NCI-H2081 treated with DMSO at 0.1 percent for 48 hours (cell line): Measurements from ENCODE around the gene YIPF3.
"Not testable (repeated sequence)": the region's sequence is repeated elsewhere in the genome, so short reads cannot be mapped to it uniquely, and the experiment has no call there.

Experiments
- DNase-seq: peaks from one replicate; lab custom pipeline; 2025; lab: John Stamatoyannopoulos, UW

YIPF3 gene

DNA sequence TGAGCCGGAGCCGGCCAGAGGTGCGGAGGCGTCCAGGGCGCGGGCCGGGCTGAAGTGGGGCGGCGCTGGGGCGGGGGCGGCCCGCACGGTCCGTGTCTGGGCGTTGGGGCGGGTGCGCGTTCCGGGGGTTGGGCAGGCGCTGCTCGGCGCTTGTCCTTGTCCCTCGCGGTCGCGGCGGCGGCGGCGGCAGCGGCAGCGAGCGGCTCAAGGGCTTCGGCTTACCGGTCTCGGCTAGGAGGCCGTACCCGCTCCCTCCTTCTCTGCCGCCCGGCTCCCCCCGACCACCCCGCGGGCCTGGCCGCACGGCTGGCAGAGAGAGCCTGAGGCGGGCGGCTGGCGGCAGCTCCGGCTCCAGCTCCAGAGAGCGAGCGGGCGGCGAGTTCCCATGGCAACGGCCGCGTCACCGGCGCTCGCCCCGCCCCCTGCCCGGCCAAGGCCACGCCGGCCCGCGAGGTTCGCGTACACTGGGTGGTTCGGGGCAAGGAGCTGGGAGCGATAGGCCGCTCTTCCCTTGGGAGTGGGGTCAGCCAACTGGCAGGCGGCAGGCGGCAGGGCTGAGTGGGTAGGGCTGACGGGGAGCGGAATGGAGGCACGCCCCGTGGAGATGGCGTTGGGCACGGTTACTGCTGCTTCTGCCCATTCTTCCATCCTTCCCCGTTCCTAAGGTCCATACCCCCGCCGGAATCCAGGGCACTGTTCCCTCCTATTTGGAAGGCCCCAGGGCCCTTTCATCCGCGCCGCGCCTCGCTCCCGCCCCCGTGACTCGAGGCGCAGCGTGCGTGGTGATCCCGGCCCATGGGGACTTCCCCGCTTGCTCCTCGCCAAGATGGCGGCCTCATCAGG lies 6.5 kb downstream of the YIPF3 start, which contains the start of gene LRRC73:
Gene LRRC73 (minus strand): TSS at position 363 of the 843 bp plus-strand sequence. CDS start 561 bp downstream, outside the sequence.
- no peak for DNase-seq

- no peak for DNase-seq
These were observed 7.4 kb downstream of the YIPF3 start for GRCh38 chr6:43509142-43509983.

DNA sequence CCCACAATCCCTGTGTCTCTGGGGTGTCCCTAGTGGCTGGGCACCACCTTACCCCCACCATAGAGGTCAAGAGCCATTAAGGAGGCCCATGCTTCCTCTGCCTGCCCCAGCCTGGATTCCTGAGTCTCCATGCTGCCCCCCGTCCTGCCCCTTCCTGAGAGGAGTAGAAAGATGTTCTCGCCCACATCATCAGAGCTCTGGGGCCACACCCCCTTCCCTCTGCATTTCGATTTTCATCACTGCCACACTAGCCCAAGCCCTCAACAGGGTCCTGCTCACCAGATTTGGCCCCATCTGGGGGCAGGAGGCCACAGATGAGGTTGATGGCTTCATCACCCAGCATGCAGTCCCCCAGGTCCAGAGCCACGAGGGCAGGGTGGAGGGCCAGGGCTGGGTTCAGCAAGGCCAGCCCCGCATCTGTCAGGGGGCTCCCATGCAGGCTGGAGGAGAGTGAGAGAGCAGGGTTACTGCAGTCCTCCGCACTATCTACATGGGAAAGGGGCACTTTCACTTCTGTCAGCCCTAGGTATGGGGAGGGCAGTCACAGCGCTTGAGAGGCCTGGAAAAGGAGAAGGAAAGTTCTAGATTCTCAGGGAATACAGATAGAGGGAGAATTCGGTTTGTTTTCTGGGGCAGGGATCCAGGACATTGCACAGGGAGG lies 8.1 kb downstream of the YIPF3 start:
- DNase-seq, result no peak

DNA sequence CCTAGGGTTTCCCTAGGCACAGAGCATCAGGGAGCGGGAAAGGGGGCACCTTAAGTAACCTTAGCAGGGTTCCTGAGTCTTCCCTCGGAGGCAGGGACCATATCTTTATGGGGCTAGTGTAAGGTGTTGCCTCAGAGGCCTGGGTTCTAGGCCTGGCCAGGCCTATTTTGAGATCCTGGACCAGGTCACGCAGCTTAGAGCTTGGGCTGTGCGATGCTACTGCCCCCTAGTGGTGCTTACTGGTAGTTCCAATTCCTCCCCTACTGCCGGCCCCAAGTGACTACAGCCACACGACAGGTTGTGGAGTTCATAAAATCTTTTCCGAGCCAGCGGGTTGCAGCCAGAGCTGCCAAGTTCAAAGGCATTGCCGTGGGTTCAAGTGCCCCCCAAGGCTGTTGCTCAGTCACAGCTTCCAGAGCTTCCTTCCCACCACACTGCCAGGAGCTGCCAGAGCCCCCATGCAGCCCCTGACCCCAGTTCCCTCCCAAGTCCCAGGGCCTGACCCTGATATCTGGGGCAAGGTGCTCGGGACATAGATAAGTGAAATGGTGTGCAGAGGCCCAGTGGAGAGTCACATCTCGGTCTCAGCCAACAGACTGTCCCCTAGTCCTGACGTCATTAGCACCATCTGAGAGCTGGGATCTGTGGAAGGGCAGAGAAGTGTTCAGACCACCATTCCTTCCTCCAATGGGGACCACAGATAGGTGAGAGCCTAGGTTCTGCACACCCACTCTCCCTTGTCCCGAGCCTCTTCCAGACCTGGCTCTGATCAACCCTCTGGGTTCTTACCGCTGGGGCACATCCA lies 9.9 kb downstream of the YIPF3 start:
- DNase-seq, result peak; percentile 30

- no peak for DNase-seq
These were observed 10.6 kb downstream of the YIPF3 start for GRCh38 chr6:43506171-43506570.

DNA sequence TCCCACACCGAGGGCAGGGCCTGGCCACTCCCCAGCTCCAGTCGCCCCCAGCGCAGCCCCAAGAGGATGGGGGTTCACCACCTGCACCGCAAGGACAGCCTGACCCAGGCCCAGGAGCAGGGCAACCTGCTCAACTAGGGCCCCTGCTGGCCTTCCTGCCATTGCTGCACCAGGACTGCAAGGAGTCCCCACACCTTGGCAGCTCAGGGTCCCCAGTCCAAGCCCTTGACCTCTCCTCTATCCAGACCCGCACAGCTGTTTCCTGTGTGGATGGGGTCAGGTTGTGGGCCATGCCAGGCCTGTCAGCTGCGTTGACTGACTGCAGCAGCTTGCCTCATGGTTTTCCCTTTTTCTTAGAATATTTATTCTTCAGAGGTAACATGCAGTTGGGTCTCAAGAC lies 11.0 kb downstream of the YIPF3 start:
- DNase-seq, result no peak

DNA sequence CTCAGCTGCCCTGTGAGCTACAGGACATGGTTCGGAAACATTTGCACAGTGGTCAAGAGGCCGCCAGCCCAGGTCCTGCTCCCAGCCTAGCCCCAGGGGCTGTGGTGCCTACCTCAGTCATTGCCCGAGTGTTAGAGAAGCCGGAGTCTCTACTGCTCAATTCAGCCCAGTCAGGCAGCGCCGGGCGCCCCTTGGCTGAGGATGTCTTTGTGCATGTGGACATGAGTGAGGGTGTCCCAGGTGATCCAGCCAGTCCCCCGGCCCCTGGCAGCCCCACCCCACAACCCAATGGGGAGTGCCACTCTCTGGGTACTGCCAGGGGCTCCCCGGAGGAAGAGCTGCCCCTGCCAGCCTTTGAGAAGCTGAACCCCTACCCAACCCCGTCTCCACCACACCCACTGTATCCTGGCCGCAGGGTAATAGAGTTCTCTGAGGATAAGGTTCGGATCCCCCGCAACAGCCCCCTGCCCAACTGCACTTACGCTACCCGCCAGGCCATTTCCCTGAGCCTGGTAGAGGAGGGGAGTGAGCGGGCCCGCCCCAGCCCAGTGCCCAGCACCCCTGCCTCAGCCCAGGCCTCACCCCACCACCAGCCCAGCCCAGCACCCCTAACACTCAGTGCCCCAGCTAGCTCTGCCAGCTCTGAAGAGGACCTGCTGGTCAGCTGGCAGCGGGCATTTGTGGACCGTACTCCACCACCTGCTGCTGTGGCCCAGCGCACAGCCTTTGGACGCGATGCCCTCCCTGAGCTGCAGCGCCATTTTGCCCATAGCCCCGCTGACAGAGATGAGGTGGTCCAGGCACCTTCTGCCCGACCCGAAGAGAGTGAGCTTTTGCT lies 11.8 kb downstream of the YIPF3 start:
- no peak for DNase-seq

- DNase-seq, result no peak
These were observed 13.3 kb downstream of the YIPF3 start for GRCh38 chr6:43503443-43503842.

GRCh38 chr6:43502666-43503065 lies 14.1 kb downstream of the YIPF3 start:
- no peak for DNase-seq

DNA sequence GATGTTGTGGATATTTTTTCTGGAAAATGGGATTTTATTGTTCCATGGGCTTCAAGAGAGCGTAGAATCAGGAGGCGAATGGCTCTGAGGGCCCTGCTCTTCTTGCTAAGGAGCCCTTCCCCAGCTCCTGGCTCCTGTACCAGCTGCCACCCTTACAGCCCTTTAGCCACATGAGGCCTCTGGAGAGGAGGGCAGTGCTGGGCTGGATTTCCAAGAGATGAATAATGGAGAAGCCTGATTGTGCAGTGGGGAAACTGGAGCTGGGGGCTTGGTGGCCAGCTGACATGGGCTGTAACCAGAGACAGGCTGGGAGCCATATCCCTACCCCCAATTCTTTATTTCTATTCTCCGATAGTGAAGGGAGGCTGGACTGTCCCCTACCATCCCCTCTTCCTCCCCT lies 15.8 kb downstream of the YIPF3 start:
- DNase-seq, result no peak

GRCh38 chr6:43499028-43499815 lies 17.5 kb downstream of the YIPF3 start:
- no peak for DNase-seq

- not testable (repeated sequence) for DNase-seq
These were observed 18.4 kb downstream of the YIPF3 start for GRCh38 chr6:43498291-43498690.

- no peak for DNase-seq
These were observed 19.0 kb downstream of the YIPF3 start for GRCh38 chr6:43497689-43498088.

DNA sequence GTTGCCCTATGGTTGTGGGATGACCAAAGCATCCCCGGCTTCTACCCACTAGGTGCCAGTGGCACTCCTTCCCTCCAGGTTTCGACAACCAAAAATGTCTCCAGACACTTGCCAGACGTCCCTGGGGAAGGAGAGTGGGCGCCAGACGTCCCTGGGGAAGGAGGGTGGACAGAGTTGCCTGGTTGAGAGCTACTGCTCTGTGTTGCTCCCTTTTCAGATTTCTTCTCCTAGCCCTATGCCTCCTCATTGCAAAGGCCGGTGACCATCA lies 19.7 kb downstream of the YIPF3 start:
- DNase-seq, result no peak

- no peak for DNase-seq
These were observed 20.2 kb downstream of the YIPF3 start for GRCh38 chr6:43496370-43497128.

- no peak for DNase-seq
These were observed 21.3 kb downstream of the YIPF3 start for GRCh38 chr6:43495409-43495941.

DNA sequence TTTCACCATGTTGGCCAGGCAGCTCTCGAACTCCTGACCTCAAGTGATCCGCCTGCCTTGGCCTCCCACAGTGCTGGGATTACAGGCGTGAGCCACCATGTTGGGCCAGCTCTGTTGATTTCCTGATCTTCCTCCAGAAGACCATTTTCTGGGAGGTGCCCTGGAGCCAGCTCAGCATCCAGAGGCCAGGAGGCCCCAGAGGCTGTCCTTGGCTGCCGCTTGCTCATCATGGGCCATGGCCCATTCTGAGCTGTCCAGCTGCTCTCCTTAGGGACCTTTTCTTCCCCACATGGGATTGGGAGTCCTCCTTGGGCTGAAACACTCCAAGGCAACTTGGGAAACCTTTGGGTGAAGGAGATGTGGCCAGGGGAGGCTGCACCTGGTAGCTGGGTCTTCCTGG lies 22.0 kb downstream of the YIPF3 start:
- DNase-seq, result no peak

- DNase-seq, result no peak
These were observed 22.4 kb downstream of the YIPF3 start for GRCh38 chr6:43494321-43494720.

DNA sequence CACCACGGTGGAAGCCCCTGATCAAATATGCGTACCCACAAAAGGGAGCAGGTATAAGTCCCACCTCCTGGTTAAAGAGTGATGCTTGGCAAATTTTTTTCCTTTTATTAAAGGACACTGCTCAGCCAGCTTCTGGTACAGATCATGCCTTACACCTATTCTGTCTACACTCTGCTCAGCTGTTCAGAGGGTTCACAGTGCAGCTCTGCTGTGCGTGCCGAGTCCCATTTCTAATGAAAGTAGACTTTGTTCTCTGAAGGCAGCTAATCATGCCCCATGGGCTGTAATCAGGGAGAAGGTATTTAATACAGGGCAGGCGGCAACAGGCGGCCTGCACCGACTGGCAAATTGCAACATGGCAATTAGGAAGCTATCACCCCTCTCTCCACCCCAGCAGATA lies 22.9 kb downstream of the YIPF3 start:
- no peak for DNase-seq
